WI38 (cell line): ENCODE results near the gene CAPZB.

Experiments used
- H3K4me3 ChIP-seq: 2 replicates; pipeline ENCODE4 v1.5.1; 2011; ENCODE audit warnings: low read depth, mild to moderate bottlenecking, control low read depth, low read length
- TF ChIP-seq, protein P1 (sequence below): IDR thresholded peaks from 2 replicates; pipeline ENCODE4 v1.5.1; 2012; ENCODE audit warnings: low read depth, mild to moderate bottlenecking, control low read depth, low read length

CAPZB gene

GRCh38 chr1:19367584-19368041 is 117.7 kb downstream of the CAPZB start:
- TF ChIP-seq, protein P1, sequence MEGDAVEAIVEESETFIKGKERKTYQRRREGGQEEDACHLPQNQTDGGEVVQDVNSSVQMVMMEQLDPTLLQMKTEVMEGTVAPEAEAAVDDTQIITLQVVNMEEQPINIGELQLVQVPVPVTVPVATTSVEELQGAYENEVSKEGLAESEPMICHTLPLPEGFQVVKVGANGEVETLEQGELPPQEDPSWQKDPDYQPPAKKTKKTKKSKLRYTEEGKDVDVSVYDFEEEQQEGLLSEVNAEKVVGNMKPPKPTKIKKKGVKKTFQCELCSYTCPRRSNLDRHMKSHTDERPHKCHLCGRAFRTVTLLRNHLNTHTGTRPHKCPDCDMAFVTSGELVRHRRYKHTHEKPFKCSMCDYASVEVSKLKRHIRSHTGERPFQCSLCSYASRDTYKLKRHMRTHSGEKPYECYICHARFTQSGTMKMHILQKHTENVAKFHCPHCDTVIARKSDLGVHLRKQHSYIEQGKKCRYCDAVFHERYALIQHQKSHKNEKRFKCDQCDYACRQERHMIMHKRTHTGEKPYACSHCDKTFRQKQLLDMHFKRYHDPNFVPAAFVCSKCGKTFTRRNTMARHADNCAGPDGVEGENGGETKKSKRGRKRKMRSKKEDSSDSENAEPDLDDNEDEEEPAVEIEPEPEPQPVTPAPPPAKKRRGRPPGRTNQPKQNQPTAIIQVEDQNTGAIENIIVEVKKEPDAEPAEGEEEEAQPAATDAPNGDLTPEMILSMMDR = no peak
- H3K4me3 ChIP-seq = no peak overlapping the region

DNA sequence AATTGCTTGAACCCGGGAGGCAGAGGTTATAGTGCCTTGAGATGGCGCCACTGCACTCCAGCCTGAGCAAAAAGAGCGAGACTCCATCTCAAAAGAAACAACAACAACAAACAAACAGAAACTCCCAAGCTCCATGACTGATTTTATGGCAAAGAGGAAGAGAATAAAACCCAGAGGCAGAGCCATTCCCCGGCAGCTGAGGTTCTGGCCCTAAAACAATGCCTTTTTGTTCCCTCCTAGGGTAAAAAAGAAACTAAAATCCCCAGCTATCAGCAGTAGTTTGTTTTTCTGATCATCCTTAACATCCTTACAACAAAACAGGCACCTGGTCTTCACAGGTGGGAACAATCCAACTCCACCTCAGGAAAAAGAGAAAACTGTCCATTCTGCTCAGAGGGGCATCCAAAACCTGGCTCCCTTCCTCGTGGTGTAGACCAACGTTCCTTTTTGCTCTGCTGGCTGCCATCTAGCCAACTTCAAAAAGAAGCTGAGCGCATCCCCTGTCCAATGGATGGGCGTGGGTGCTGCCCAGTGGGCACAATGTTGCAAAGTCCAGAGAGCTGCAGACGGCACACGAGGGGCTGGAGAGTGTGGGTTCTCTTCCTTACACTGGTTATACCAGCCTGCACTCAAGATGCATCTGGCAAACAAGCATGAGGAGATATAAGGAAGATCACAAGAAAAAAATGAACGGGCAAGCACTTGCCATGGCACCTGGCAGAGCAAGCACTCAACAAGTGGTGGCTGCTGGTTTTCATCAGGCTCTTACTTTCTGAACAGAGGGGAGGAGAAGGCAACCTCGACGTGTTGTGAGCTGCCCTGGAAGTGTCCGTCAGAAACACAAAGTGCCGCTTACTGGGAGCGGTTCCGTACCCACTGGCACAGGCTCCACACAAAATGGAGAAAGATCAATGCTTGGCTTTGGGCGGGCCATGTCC is 118.5 kb downstream of the CAPZB start:
- H3K4me3 ChIP-seq = no peak overlapping the region
- TF ChIP-seq, protein P1 = no peak

DNA sequence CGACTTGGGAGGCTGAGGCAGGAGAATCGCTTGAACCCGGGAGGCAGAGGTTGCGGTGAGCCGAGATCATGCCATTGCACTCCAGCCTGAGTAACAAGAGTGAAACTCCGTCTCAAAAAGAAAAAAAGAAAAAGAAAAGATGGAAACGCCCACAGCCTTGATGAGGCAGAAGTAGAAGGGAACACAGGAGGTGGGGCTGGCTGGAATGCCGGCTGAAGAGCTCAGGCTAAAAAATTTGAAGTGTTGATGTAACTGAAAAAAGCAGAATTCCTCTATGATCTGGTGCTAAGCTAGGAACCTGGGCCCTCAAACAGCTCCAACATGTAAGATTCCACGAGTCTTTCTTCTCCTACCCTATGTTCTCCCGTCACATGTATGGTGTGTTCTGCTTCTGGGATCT is 119.6 kb downstream of the CAPZB start:
- TF ChIP-seq, protein P1 = no peak
- no peak overlapping the region for H3K4me3 ChIP-seq

DNA sequence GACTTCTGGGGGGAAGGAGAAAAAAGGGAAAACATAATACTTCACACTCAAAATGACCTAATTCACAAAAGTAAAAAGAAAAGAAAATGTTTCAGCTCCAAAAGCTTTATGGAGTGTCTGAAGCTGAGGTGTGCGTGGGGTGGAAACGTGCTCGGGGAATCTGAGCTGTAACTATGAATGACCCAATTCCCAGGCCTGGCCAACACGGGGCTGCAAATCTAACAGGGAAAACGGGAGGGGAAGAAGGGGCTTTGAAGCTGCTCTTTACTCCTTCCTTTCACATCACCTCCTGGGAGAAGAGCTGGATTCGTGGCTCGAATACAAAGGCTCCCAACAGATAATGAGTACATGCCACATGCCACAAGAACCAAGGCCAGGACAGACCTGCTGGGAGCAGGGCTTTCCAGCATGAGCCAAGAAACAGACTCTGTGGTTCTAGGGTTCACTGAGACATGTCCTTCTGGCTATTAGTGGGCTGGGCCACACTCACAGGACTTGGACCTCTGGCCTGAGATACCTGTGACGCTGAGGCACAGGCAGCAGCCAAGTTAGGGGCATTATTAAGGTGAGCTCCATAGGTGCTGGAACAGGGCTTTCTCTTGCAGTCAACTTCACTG is 121.7 kb downstream of the CAPZB start:
- TF ChIP-seq, protein P1 = no peak
- H3K4me3 ChIP-seq = no peak overlapping the region

DNA sequence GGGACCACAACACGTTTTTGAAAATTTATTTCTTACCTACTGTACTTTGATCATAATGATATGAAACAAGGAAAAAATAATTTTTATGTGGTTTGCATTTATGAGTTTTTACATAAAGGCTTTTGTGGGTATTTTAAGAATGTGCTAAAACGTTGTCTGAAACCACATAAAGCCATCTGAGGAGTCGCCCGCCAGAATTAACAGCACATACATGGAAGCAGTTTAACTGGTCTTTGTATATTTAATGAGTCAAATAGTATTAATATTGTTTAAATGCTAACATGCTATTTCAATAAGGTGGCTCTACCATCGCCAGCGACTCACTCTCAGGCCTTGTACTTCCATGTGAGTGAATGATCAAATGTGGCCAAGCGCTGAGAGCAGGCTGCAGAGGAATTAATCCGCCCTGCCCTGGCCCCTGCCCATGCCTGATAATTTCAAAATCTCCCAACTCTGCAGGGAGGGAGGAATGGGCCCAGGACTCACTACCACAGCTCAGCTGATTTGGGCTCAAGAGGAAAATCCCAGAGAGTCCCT is 123.7 kb downstream of the CAPZB start:
- TF ChIP-seq, protein P1 = no peak
- no peak overlapping the region for H3K4me3 ChIP-seq

DNA sequence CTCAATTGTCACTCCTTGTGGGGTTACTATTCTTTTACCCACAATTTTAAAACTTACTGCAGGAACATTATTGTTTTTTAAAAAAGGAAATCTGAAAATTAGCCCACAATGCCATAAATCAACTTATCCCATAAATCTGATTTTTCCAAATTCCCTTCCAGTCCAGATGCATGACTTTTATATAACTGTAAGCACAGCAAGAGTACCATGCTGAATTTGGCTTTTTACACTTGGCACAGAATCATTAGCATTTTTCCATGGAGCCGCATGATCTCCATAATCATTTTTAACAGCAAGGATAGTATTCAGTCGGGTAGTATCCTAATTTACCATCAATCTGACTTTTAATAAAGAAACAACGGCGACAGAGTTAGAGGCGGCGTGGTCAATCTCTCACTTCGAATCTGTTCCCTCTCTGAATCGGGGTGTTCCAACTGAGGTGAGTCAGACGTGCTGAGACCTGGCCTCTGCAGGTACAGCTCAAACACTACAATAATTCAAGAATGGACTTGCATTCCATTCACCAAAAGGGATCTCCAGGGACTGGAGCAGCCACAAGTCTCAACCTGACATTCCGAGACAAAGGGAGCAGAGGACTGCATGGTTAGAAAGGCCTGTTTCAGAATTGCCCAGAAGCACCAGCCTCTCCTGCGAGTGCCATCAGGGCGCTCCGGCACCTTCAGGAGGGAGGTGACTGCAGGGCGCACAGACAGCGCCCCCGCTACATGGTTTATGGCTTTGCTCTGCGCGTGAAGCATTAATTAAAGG is 124.3 kb downstream of the CAPZB start:
- no peak overlapping the region for H3K4me3 ChIP-seq
- TF ChIP-seq, protein P1 = no peak
